ENCODE measurements around the gene TPH1. TPM values are rescaled to one million over a fixed set of nuclear protein-coding genes. Genes with fewer than 3 reads are reported as not detected.

Gene TPH1
- polyA plus RNA-seq, 3 donors, result 0.15 TPM; not detected in 2

- Mint-ChIP-seq H3K27ac (no peak overlapping the region), H3K4me3 (no peak overlapping the region), H3K4me1 (no peaks in the 10 kb centered on the region), H3K36me3 (no peaks in the 10 kb centered on the region), H3K9me3 (no peaks in the 10 kb centered on the region), H3K27me3 (ENCODE audit: low read depth in 3 of 3) (peaks cover 0 to 2% (median 0%) of the 10 kb centered on the region in 3 donors)
- no peak for TF ChIP-seq CTCF (IDR thresholded peaks at IDR 0.05)
- no peak overlapping the region for H3K4me3 ChIP-seq (replicated peaks in 1 of 3; ENCODE audit: low read depth in 2 of 3, low read length in 3 of 3)
- no peak overlapping the region for H3K9ac ChIP-seq (ENCODE audit: insufficient read depth, low read length, poor library complexity, severe bottlenecking)
- no peak for DNase-seq
- H2AFZ ChIP-seq (ENCODE audit: insufficient read depth, low read depth, low read length, poor library complexity, severe bottlenecking), result no peak overlapping the region
- no peaks in the 10 kb centered on the region for H3K27me3 ChIP-seq (ENCODE audit: control insufficient read depth in 2 of 2, insufficient read depth in 2 of 2, low read length in 2 of 2)
- H3K9me3 ChIP-seq (replicated peaks in 1 of 2; ENCODE audit: control insufficient read depth in 1 of 2, insufficient read depth in 1 of 2, low read length in 2 of 2), result no peaks in the 10 kb centered on the region
- H4K20me1 ChIP-seq (ENCODE audit: insufficient read depth, low read length), result no peaks in the 10 kb centered on the region
- H3K36me3 ChIP-seq (replicated peaks in 1 of 2; ENCODE audit: control insufficient read depth in 1 of 2, insufficient read depth in 2 of 2, low read length in 2 of 2), result no peaks in the 10 kb centered on the region
- no peak overlapping the region for H3K4me2 ChIP-seq (replicated peaks; ENCODE audit: extremely low read depth, low read length, poor library complexity, severe bottlenecking)
- intact Hi-C loops (cut with micrococcal nuclease), result no loop called here
- no peaks in the 10 kb centered on the region for H3K4me1 ChIP-seq (ENCODE audit: control insufficient read depth in 1 of 2, insufficient read depth in 2 of 2, low read length in 2 of 2)
- no CpG with 5 or more reads among the region's 2 CpGs for WGBS (ENCODE audit: insufficient coverage)
- no peak overlapping the region for H3K27ac ChIP-seq (ENCODE audit: low read depth in 1 of 2, low read length in 2 of 2)
- no peaks in the 10 kb centered on the region for H3K79me2 ChIP-seq (ENCODE audit: insufficient read depth, low read length)
Observed at GRCh38 chr11:18061351-18061750, 15.3 kb upstream of the TPH1 start.

- Histone ChIP-seq H3K4me2 (replicated peaks; ENCODE audit: extremely low read depth, low read length, poor library complexity, severe bottlenecking) (no peak overlapping the region), H3K36me3 (replicated peaks in 1 of 2; ENCODE audit: control insufficient read depth in 1 of 2, insufficient read depth in 2 of 2, low read length in 2 of 2) (no peaks in the 10 kb centered on the region), H3K4me1 (ENCODE audit: control insufficient read depth in 1 of 2, insufficient read depth in 2 of 2, low read length in 2 of 2) (no peaks in the 10 kb centered on the region), H3K9me3 (replicated peaks in 1 of 2; ENCODE audit: control insufficient read depth in 1 of 2, insufficient read depth in 1 of 2, low read length in 2 of 2) (no peaks in the 10 kb centered on the region), H3K79me2 (ENCODE audit: insufficient read depth, low read length) (no peaks in the 10 kb centered on the region), H3K27me3 (ENCODE audit: control insufficient read depth in 2 of 2, insufficient read depth in 2 of 2, low read length in 2 of 2) (no peaks in the 10 kb centered on the region), H2AFZ (ENCODE audit: insufficient read depth, low read depth, low read length, poor library complexity, severe bottlenecking) (no peak overlapping the region), H4K20me1 (ENCODE audit: insufficient read depth, low read length) (no peaks in the 10 kb centered on the region), H3K27ac (ENCODE audit: low read depth in 1 of 2, low read length in 2 of 2) (no peak overlapping the region), H3K4me3 (replicated peaks in 1 of 3; ENCODE audit: low read depth in 2 of 3, low read length in 3 of 3) (no peak overlapping the region), H3K9ac (ENCODE audit: insufficient read depth, low read length, poor library complexity, severe bottlenecking) (no peak overlapping the region)
- H3K4me3 Mint-ChIP-seq, result no peak overlapping the region
- TF ChIP-seq CTCF (IDR thresholded peaks at IDR 0.05), result no peak
- no peak overlapping the region for H3K27ac Mint-ChIP-seq
- WGBS (ENCODE audit: insufficient coverage), result no CpG with 5 or more reads among the region's 1 CpG
- DNase-seq, result no peak
- no peaks in the 10 kb centered on the region for H3K9me3 Mint-ChIP-seq
- intact Hi-C loops (cut with micrococcal nuclease), result no loop called here
- no peaks in the 10 kb centered on the region for H3K4me1 Mint-ChIP-seq
- H3K27me3 Mint-ChIP-seq (ENCODE audit: low read depth in 3 of 3), result peaks cover 0 to 2% (median 0%) of the 10 kb centered on the region in 3 donors
- no peaks in the 10 kb centered on the region for H3K36me3 Mint-ChIP-seq
Observed at GRCh38 chr11:18056561-18057181, 10.6 kb upstream of the TPH1 start.

All from CD14-positive monocyte (primary cell).